HepG2 (cell line): Measurements from ENCODE around the gene RTKN2. TPM values are rescaled to one million over a fixed set of nuclear protein-coding genes. Genes with fewer than 3 reads are reported as not detected.

ENCODE experiments used
- ATF7-NPFF ChIP-seq: sonication (generic); formaldehyde crosslinking; IDR thresholded peaks from 2 replicates; pipeline ENCODE4 v1.8.1; 2023; ENCODE audit warnings: mild to moderate bottlenecking, low read depth, missing genetic modification reagents, moderate library complexity
- DPF2 ChIP-seq: sonication (generic); formaldehyde crosslinking; IDR thresholded peaks from 2 replicates; pipeline ENCODE4 v1.4.0; 2020; ENCODE audit warnings: mild to moderate bottlenecking, low read depth, missing genetic modification reagents, borderline replicate concordance
- ESRRA ChIP-seq: sonication (generic); formaldehyde crosslinking; IDR thresholded peaks from 2 replicates; pipeline ENCODE4 v1.5.1; 2020; ENCODE audit warnings: mild to moderate bottlenecking, low read depth, missing genetic modification reagents
- ETS1 ChIP-seq: sonication (generic); formaldehyde crosslinking; IDR thresholded peaks from 2 replicates; pipeline ENCODE4 v1.4.0; 2020; ENCODE audit warnings: missing genetic modification reagents
- HMG20B ChIP-seq: conservative IDR thresholded peaks from 2 replicates; pipeline ENCODE4 v1.6.1; 2016; ENCODE audit warnings: missing genetic modification reagents, missing compliant biosample characterization
- KDM5A ChIP-seq: fragments of 200-600 bp; sonication (generic); IDR thresholded peaks from 2 replicates; pipeline ENCODE4 v1.7.0; 2018; ENCODE audit warnings: antibody characterized with exemption, mild to moderate bottlenecking, low read length, borderline replicate concordance
- KLF9 ChIP-seq: IDR thresholded peaks from 2 replicates; pipeline ENCODE4 v1.6.1; 2016; ENCODE audit warnings: low read depth
- MXD4 ChIP-seq: IDR thresholded peaks from 2 replicates; pipeline ENCODE4 v1.6.1; 2016; ENCODE audit warnings: mild to moderate bottlenecking, missing biosample characterization, missing genetic modification reagents
- PPARG ChIP-seq: conservative IDR thresholded peaks from 2 replicates; pipeline ENCODE4 v1.6.1; 2016; ENCODE audit warnings: missing biosample characterization, missing genetic modification reagents
- TMF1 ChIP-seq: sonication (generic); formaldehyde crosslinking; IDR thresholded peaks from 2 replicates; pipeline ENCODE4 v1.8.1; 2022; ENCODE audit warnings: low read depth, missing genetic modification reagents
- ZBTB39 ChIP-seq: sonication (generic); formaldehyde crosslinking; IDR thresholded peaks from 2 replicates; pipeline ENCODE4 v1.5.0; 2020; ENCODE audit warnings: missing genetic modification reagents
- ZBTB4 ChIP-seq: sonication (generic); formaldehyde crosslinking; IDR thresholded peaks from 2 replicates; pipeline ENCODE4 v1.4.0; 2020; ENCODE audit warnings: missing genetic modification reagents, mild to moderate bottlenecking, borderline replicate concordance
- ZFP1 ChIP-seq: IDR thresholded peaks from 2 replicates; pipeline ENCODE4 v1.6.1; 2016
- ZNF282 ChIP-seq: fragments of 450-650 bp; IDR thresholded peaks from 2 replicates; pipeline ENCODE4 v1.6.1; 2018; ENCODE audit not compliant: partially characterized antibody
- ZSCAN29 ChIP-seq: sonication (generic); formaldehyde crosslinking; conservative IDR thresholded peaks from 2 replicates; pipeline ENCODE4 v1.4.0; 2020; ENCODE audit warnings: mild to moderate bottlenecking, missing genetic modification reagents
- polyA plus RNA-seq, 8 experiments: library from polyadenylated mRNA; depleted of rRNA in 3 of 8; stranded (reverse) in 7 of 8; unstranded in 1 of 8; fragments of >200 nt; fragmentation: Illumina TruSeq in 4 of 8; extraction: Trizol in 4 of 8; gene quantifications; 2 replicates each; pipeline versions ENCODE4 v1.2.1 to v1.2.3, GENCODE V29; 2011 to 2016; ENCODE audit warnings: low read depth in 4 of 8, missing spikeins in 1 of 8, mixed read lengths in 1 of 8; ENCODE audit not compliant: insufficient read depth in 1 of 8
- total RNA-seq, 5 experiments: library from RNA; depleted of rRNA; stranded (reverse); fragments of >200 nt; fragmentation: Illumina TruSeq; extraction: Trizol; gene quantifications; 2 replicates each; pipeline ENCODE4 v1.2.3, GENCODE V29; 2016; ENCODE audit warnings: low read depth in 1 of 5
- TF ChIP-seq, protein P1 (sequence below): sonication (generic); formaldehyde crosslinking; IDR thresholded peaks from 2 replicates; pipeline ENCODE4 v1.5.1; 2020; ENCODE audit warnings: missing genetic modification reagents, mild to moderate bottlenecking, borderline replicate concordance
- TF ChIP-seq, protein P2 (sequence below): sonication (generic); formaldehyde crosslinking; conservative IDR thresholded peaks from 2 replicates; pipeline ENCODE4 v1.4.0; 2020; ENCODE audit warnings: missing genetic modification reagents
- TF ChIP-seq, protein P3 (sequence below): sonication (generic); formaldehyde crosslinking; IDR thresholded peaks from 2 replicates; pipeline ENCODE4 v1.4.0; 2020; ENCODE audit warnings: mild to moderate bottlenecking, low read depth, missing genetic modification reagents

RTKN2 gene
- total and polyA plus RNA-seq, 2 of the 13 experiments (the other 11 are each of a cell fraction or from before 2014, with no cell fraction given): 2.2 to 7.0 TPM

- TF ChIP-seq ZNF282 (no peak), KLF9 (no peak), TMF1 (CRISPR knock-in tag) (no peak), ZBTB4 (CRISPR knock-in tag) (peak; percentile 61; the same call in 1 of the 2 replicates), DPF2 (CRISPR knock-in tag) (no peak), ZFP1 (CRISPR knock-in tag) (no peak), MXD4 (CRISPR knock-in tag) (peak; percentile 83), ETS1 (CRISPR knock-in tag) (no peak), ZSCAN29 (CRISPR knock-in tag) (no peak), PPARG (CRISPR knock-in tag) (no peak; the same call in 1 of the 2 replicates), HMG20B (CRISPR knock-in tag) (no peak), ATF7-NPFF (CRISPR knock-in tag) (peak; percentile 85), ESRRA (CRISPR knock-in tag) (no peak), ZBTB39 (CRISPR knock-in tag) (no peak), KDM5A (peak; percentile 76; the same call in 1 of the 2 replicates)
- TF ChIP-seq, protein P1, sequence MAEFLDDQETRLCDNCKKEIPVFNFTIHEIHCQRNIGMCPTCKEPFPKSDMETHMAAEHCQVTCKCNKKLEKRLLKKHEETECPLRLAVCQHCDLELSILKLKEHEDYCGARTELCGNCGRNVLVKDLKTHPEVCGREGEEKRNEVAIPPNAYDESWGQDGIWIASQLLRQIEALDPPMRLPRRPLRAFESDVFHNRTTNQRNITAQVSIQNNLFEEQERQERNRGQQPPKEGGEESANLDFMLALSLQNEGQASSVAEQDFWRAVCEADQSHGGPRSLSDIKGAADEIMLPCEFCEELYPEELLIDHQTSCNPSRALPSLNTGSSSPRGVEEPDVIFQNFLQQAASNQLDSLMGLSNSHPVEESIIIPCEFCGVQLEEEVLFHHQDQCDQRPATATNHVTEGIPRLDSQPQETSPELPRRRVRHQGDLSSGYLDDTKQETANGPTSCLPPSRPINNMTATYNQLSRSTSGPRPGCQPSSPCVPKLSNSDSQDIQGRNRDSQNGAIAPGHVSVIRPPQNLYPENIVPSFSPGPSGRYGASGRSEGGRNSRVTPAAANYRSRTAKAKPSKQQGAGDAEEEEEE: no peak
- TF ChIP-seq, protein P2, sequence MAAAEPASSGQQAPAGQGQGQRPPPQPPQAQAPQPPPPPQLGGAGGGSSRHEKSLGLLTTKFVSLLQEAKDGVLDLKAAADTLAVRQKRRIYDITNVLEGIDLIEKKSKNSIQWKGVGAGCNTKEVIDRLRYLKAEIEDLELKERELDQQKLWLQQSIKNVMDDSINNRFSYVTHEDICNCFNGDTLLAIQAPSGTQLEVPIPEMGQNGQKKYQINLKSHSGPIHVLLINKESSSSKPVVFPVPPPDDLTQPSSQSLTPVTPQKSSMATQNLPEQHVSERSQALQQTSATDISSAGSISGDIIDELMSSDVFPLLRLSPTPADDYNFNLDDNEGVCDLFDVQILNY (CRISPR knock-in tag): peak; percentile 96
- TF ChIP-seq, protein P3, sequence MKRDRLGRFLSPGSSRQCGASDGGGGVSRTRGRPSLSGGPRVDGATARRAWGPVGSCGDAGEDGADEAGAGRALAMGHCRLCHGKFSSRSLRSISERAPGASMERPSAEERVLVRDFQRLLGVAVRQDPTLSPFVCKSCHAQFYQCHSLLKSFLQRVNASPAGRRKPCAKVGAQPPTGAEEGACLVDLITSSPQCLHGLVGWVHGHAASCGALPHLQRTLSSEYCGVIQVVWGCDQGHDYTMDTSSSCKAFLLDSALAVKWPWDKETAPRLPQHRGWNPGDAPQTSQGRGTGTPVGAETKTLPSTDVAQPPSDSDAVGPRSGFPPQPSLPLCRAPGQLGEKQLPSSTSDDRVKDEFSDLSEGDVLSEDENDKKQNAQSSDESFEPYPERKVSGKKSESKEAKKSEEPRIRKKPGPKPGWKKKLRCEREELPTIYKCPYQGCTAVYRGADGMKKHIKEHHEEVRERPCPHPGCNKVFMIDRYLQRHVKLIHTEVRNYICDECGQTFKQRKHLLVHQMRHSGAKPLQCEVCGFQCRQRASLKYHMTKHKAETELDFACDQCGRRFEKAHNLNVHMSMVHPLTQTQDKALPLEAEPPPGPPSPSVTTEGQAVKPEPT: no peak
Observed at GRCh38 chr10:62268399-62269114, at the start of gene RTKN2 (continued).
